Inflammatory macrophage treated with lipopolysaccharide for 4 hours (primary cell): Measurements from ENCODE around the gene CASS4.

Experiments used
- DNase-seq: peaks from one replicate; pipeline ENCODE4 v3.0.0-alpha.2; 2020

The CASS4 gene

DNA sequence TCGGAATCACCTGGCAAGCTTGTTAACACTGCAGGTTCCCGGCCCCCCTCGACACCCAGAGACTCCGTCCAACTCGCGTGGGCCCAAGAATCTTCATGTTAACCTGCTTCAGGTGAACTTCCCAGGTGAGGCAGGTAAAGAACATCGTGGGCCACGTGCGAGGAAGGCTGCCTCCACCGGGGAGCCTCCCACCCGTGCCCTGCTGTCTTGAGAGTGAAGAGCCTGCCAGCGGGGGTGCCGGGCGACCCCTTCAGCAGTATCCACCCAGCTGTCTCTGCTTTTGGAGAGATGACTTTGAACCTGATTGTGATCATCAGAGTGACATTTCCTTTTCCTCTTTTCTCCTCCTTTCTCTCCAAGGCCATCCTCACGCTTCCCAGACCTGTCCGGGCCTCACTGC lies 33.5 kb downstream of the CASS4 start:
- no peak for DNase-seq

GRCh38 chr20:56447227-56447626 lies 35.2 kb downstream of the CASS4 start:
- DNase-seq: no peak

DNA sequence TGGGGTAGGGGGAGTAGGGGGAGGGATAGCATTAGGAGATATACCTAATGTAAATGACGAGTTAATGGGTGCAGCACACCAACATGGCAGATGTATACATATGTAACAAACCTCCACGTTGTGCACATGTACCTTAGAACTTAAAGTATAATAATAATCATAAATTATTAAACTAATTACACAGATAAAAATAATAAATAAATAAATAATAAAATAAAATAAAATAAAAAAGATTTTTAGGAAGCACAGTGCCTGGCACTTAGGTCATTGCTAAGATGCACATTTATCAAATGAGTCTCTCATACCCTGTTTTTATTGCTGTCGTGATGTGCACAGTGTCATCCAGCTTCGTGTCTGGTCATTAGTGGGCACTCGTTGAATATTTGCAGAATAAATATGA lies 37.4 kb downstream of the CASS4 start:
- no peak for DNase-seq

DNA sequence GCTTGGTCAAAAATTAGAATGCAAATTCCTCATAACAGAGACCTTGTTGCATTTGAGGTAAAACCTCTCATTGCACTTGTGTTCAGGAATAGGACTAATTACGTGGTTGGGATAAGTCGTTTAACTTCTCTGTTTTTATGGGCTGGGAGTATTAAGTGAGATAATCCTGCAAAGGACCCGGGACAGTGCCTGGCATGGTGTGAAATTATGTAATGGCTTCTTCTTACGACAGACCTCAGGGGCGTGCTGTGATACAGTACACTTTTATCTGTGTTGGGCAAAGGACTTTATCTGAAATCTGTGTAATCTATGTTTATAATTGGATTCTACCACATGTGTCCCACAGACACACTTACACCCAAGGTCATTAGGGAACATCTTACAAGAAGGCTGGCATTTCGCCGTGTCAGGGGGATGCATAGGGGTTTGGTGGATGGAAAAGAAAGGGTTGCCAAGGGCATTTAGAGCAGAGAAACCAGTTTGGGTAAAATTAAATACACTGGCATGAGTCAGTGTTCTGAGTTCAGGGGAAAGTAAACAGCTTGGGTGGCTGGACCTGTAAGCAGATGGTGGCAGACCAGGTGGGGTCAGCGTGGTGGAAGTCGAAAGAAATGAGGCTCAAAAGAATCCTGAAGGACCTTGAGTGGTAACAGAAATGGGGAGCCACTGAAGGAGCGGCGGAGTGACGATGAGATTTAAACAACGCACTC lies 39.2 kb downstream of the CASS4 start:
- no peak for DNase-seq

GRCh38 chr20:56453352-56453751 lies 41.3 kb downstream of the CASS4 start:
- DNase-seq: peak; percentile 62

GRCh38 chr20:56454754-56455153 lies 42.7 kb downstream of the CASS4 start:
- no peak for DNase-seq

GRCh38 chr20:56458206-56458821 lies 46.3 kb downstream of the CASS4 start:
- DNase-seq: no peak

DNA sequence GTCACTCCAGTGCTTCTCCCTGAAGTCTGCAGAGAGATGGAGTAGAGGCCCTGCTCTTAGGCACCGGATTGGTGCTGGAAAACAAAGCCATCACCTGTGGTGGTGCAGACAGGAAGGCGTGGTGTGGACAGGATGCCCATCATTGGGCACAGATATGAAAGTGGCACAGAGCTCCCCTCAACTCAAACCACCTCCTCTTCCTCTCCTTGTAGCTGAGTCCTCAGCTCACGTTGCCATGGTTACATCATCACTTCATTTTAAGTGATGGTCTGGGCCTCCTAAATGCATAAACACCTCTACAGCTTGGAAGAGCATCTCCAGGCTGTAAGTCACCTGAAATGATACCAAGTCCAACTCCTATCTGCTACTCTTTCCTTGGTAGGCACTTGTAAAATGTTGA lies 48.4 kb downstream of the CASS4 start:
- no peak for DNase-seq

GRCh38 chr20:56461576-56461975 lies 49.5 kb downstream of the CASS4 start:
- no peak for DNase-seq

DNA sequence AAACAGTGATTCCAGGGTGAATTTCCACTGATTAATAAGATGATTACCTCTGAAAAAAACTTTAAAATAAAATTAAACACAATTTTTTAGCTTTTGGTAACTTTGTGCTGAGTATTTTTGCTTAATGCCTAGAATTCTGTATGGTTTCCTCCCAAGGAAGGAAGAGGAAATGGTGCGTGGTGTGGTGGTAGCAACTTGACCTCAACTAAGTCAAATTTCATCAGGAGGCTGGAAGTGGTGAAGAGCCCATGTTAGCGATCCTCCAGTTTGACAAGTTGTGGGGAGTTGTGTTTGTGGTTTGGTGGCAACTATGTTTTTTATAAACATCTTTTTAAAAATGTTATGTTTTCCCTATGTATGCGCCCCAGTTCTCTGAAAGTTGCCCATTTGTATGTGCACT lies 51.4 kb downstream of the CASS4 start:
- DNase-seq: peak; percentile 35

DNA sequence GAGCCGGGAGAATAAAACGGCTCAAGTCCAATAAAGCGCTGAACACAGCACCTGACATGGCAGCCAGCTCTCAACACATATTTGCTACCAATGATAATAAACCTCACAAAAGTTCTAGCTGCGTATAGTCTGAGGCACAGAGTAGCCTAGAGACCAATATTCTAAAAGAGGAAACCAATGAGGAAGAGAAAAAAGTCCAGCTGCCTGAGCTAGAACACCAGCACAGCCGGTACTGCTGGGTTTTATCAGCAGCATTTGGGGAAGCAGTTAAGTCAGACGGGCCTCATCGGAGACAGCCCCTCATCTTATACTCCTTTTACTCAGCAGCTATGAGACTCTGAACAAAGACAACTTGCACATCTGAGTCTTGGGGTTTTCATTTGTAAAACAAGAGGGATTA lies 53.9 kb downstream of the CASS4 start:
- DNase-seq: peak; percentile 75

DNA sequence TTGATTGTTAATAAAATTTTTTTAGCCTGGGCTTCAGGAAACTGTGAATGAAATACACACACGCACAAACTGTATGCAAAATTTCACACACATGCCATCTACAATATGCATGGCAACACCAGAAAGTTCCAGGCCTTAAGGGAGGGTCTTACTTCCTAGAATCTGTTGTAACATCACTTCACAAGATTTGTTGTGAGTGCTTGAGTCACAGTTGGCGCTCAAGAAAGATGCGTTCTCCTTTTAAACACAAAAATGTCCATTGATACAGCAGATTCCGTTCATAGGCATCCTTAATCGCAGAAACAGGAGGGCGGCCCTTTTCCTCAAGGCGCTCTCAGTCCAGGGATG lies 55.9 kb downstream of the CASS4 start:
- DNase-seq: peak; percentile 73

DNA sequence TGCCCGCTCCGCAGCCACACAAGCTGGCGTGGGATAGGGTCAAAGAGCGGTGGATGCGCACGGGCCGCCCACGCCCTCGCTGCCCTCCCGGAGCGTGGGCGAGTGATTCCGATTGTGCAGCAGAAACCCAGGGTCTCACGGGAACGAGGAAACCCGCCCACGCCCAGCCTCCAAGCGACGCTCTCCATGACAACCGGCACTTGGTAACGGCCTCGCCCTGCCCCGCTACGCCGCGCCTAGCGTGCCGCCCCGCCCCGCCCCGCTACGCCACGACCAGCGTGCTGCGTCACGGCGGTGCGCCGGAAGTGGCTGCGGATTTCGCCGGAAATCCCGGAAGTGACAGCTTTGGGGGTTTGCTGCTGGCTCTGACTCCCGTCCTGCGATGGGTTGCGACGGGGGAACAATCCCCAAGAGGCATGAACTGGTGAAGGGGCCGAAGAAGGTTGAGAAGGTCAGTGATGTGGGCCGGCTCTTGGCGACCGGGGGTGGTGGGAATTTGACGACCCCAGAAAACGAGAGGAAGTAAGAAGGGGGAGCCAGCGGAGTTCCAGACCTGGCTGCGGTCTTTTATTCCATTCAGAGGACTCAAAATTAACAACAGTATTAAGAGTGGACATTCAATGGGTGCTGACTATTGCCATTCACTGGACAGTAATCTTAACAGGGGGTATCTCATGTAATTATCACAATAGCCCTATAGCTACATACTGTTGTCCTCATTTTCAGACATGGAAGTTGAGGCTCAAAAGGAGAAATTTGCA lies 56.4 kb downstream of the CASS4 start, which contains the start of gene RTF2:
Gene RTF2, plus strand, starts transcription at position 312 of the 761 bp plus-strand sequence. Its CDS starts 71 bp downstream, at position 383.
- peak; percentile 99 for DNase-seq

GRCh38 chr20:56469077-56469449 lies 57.0 kb downstream of the CASS4 start:
- no peak for DNase-seq

GRCh38 chr20:56483970-56484369 lies 71.9 kb downstream of the CASS4 start:
- peak; percentile 16 for DNase-seq

DNA sequence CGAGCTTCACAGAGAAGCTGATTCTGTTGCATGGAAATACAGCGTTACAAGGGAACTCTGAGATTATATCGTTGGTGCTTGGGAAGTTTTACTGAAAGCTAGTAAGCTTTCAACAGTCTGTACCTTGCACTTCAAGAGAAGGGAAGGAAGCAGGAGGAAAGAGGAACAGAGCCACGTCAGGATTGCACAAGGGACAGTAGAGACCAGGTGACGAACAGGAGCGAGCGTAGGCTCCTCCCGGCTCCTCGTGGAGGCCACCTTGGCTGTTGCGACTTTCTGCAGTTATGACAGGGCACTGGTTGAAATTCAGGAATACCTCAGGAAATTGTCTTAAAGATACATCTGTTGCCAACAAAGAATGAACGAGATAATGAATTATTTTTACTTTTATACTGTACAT lies 75.2 kb downstream of the CASS4 start:
- DNase-seq: peak; percentile 29

- DNase-seq: no peak
These were observed 76.5 kb downstream of the CASS4 start for GRCh38 chr20:56488566-56488965.

DNA sequence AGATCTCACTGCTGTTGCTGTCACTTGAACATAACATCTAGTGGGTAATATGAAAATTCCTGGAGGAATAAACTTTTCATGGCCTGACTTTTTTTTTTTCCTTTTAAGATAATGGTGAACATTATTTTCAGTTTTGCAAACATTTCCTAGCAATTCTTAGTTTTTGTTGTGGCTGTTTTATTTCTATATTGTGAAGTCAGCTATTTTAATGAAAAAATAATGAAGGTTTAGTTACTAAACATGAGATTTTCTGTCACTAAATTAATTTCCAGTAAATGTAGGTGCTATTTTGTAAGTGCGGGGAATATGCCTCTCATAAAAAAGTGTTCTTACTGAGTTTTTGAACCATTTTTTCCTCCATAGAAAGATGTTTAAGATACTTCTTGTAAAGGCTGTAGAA lies 89.1 kb downstream of the CASS4 start:
- no peak for DNase-seq

DNA sequence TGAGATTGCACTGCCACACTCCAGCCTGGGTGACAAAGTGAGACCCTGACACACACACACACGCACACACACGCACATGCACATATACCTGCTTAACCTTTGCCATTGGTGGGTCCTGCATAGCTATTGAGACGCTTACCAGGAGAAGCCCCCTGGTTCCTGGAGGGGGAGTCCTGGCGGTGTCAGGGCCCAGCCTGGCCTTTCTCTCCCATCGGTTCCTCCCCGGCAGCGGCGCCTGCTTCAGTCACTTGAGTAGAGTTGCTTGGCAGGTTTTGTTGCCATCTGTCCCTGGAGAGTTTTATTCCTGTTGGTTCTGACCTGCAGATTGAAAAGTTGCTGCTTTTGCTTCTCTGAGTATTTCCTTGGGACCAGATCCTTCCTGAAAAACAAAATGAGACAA lies 91.9 kb downstream of the CASS4 start:
- no peak for DNase-seq

DNA sequence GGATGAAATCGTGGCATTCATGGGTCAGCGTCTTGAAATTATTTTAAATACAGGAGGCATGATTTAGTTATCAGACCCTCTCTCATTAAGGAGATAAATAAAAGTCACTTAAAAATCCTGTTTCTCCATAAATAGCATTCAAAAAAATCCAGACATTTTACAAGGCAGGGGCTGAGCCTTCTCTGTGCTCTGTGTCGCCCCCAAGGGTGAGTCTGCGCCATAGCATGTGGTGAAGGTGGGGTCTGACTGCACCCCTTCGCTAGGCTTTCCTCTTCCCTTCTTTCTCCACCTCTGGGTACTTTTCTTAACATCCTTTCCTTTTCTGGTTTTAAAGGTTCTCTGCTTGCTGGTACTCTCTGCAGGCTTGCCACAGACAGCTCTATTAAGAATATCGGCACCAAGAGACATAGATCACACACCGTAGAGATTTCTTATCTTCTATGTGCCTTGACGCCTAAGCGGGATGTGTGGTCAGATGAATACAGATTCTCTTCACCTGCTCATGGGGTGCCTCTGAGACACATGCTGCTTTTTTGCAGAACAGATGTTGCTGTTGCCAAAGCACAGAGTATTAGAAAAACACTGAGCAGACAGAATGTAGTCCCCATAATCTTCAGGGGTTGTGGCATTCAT lies 92.4 kb downstream of the CASS4 start:
- DNase-seq: no peak

DNA sequence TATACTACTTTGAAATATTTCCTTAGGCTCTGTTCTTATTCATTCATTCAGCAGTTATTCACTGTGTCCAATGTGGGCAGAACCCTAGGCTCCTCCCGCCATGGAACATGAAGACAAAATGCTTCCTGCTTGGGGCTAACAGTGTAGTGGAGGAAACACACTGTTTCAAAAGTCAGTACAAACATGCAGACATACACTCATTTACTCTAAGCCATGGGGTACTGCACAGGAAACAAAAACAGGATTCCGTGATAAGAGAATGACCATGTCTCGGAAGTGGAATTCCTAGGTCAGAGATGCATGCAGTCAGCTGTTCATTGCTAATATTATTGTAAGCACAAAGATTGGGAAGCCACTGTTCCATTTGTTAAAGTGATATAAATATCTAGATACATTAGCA lies 94.0 kb downstream of the CASS4 start:
- no peak for DNase-seq
